MM.1S (cell line): ENCODE measurements around the gene SLC32A1.

Source experiments
- DNase-seq: peaks from one replicate; pipeline ENCODE4 v3.0.0-alpha.2; 2015
- H2AFZ ChIP-seq: fragments of 300-600 bp; sonication (generic); 2 replicates; pipeline ENCODE4 v1.6.0; 2016; ENCODE audit warnings: antibody characterized with exemption, low read length
- H3F3A ChIP-seq: fragments of 300-600 bp; sonication (generic); 2 replicates; pipeline ENCODE4 v1.6.1; 2016; ENCODE audit warnings: mild to moderate bottlenecking, antibody characterized with exemption, low read length, moderate library complexity, mixed read lengths; ENCODE audit not compliant: insufficient read depth
- H3K27ac ChIP-seq: fragments of 300-600 bp; sonication (generic); 2 replicates; pipeline ENCODE4 v1.5.1; 2016; ENCODE audit warnings: mild to moderate bottlenecking, low read length
- H3K27me3 ChIP-seq: fragments of 300-600 bp; sonication (generic); replicated peaks from 2 replicates; pipeline ENCODE4 v1.6.0; 2016; ENCODE audit warnings: low read length; ENCODE audit not compliant: insufficient read depth
- H3K36me3 ChIP-seq: fragments of 300-600 bp; sonication (generic); replicated peaks from 2 replicates; pipeline ENCODE4 v1.6.1; 2016; ENCODE audit warnings: mild to moderate bottlenecking, low read length, mixed read lengths; ENCODE audit not compliant: insufficient read depth
- H3K4me1 ChIP-seq: fragments of 300-600 bp; sonication (generic); 2 replicates; pipeline ENCODE4 v1.6.1; 2016; ENCODE audit warnings: low read length, mixed read lengths
- H3K4me2 ChIP-seq: fragments of 300-600 bp; sonication (generic); 2 replicates; pipeline ENCODE4 v1.6.0; 2016; ENCODE audit warnings: low read depth, low read length
- H3K4me3 ChIP-seq: fragments of 300-600 bp; sonication (generic); 2 replicates; pipeline ENCODE4 v1.5.1; 2016; ENCODE audit warnings: low read length, mixed read lengths
- H3K79me2 ChIP-seq: fragments of 300-600 bp; sonication (generic); 2 replicates; pipeline ENCODE4 v1.6.1; 2016; ENCODE audit warnings: mixed run types, low read length, mixed read lengths
- H3K9ac ChIP-seq: fragments of 300-600 bp; sonication (generic); 2 replicates; pipeline ENCODE4 v1.6.1; 2016; ENCODE audit warnings: low read length, mixed read lengths
- H3K9me2 ChIP-seq: fragments of 300-600 bp; sonication (generic); replicated peaks from 2 replicates; pipeline ENCODE4 v1.6.1; 2016; ENCODE audit warnings: mild to moderate bottlenecking, low read length, mixed read lengths; ENCODE audit not compliant: insufficient read depth
- H3K9me3 ChIP-seq: fragments of 300-600 bp; sonication (generic); replicated peaks from 2 replicates; pipeline ENCODE4 v1.6.1; 2016; ENCODE audit warnings: mild to moderate bottlenecking, low read length, mixed read lengths; ENCODE audit not compliant: insufficient read depth
- H4K20me1 ChIP-seq: fragments of 300-600 bp; sonication (generic); 2 replicates; pipeline ENCODE4 v1.6.1; 2016; ENCODE audit warnings: mild to moderate bottlenecking, low read length, moderate library complexity, mixed read lengths; ENCODE audit not compliant: insufficient read depth
- EZH2 ChIP-seq: fragments of 300-600 bp; sonication (generic); optimal IDR thresholded peaks from 2 replicates; pipeline ENCODE3; 2017; ENCODE audit warnings: low read depth, mild to moderate bottlenecking, antibody characterized with exemption, low read length, mixed read lengths
- EZH2phosphoT487 ChIP-seq: fragments of 300-600 bp; sonication (generic); IDR thresholded peaks from 2 replicates; pipeline ENCODE4 v1.6.1; 2018; ENCODE audit warnings: antibody characterized with exemption, low read length
- TF ChIP-seq, protein P1 (sequence below): fragments of 300-600 bp; sonication (generic); IDR thresholded peaks from 2 replicates; pipeline ENCODE4 v1.5.1; 2016; ENCODE audit warnings: antibody characterized with exemption, low read length, mixed read lengths

Gene SLC32A1

DNA sequence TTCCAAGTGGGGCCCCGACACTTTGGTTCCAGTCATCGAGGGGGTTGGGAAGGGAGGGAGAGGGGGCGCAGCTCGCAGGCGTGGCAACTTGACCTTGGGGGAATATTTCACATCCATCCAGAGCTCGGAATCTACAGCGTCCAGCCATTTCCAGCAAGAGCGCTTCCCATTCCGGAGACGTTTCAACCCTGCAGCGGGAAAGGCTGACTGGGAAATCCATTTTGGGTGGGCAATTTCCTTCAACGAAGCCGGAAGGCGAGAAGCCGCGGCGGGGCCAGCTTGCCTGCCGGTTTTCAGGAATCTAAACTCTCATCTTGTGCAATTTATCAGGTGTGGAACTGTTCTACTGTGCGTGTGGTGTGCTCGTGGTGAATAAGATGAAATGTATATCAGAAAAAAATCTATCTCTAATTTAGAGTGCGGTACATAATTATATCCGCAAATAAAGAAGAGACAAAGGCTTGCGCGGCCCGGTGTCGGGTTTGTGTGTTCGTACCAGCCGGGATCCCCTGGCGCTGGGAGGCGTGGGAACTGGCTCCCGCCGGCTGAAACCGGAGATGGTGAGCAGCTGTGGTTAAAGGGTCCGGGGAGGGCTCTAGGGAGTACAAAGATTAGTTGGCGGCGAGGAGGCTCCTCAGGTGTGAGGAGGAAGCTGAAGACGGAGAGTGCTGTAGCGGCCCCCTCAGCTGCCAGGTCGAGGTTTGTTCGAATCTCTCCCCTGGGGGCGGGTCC, 4.8 kb downstream of the SLC32A1 start:
- no peak overlapping the region for H3K27ac ChIP-seq
- no peak overlapping the region for H3K4me3 ChIP-seq
- H3K79me2 ChIP-seq = no peaks in the 10 kb centered on the region
- no peak overlapping the region for H3K9ac ChIP-seq
- H3F3A ChIP-seq = no peaks in the 10 kb centered on the region
- H3K4me2 ChIP-seq = no peak overlapping the region
- peaks cover 11% of the 10 kb centered on the region for H3K4me1 ChIP-seq
- H3K36me3 ChIP-seq = no peaks in the 10 kb centered on the region
- DNase-seq = no peak
- H3K9me3 ChIP-seq = no peaks in the 10 kb centered on the region
- TF ChIP-seq EZH2 = peak; percentile 79
- TF ChIP-seq EZH2phosphoT487 = no peak
- TF ChIP-seq, protein P1, sequence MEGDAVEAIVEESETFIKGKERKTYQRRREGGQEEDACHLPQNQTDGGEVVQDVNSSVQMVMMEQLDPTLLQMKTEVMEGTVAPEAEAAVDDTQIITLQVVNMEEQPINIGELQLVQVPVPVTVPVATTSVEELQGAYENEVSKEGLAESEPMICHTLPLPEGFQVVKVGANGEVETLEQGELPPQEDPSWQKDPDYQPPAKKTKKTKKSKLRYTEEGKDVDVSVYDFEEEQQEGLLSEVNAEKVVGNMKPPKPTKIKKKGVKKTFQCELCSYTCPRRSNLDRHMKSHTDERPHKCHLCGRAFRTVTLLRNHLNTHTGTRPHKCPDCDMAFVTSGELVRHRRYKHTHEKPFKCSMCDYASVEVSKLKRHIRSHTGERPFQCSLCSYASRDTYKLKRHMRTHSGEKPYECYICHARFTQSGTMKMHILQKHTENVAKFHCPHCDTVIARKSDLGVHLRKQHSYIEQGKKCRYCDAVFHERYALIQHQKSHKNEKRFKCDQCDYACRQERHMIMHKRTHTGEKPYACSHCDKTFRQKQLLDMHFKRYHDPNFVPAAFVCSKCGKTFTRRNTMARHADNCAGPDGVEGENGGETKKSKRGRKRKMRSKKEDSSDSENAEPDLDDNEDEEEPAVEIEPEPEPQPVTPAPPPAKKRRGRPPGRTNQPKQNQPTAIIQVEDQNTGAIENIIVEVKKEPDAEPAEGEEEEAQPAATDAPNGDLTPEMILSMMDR = no peak
- H2AFZ ChIP-seq = no peak overlapping the region
- no peaks in the 10 kb centered on the region for H3K9me2 ChIP-seq
- peaks cover 60% of the 10 kb centered on the region for H3K27me3 ChIP-seq
- no peaks in the 10 kb centered on the region for H4K20me1 ChIP-seq

DNA sequence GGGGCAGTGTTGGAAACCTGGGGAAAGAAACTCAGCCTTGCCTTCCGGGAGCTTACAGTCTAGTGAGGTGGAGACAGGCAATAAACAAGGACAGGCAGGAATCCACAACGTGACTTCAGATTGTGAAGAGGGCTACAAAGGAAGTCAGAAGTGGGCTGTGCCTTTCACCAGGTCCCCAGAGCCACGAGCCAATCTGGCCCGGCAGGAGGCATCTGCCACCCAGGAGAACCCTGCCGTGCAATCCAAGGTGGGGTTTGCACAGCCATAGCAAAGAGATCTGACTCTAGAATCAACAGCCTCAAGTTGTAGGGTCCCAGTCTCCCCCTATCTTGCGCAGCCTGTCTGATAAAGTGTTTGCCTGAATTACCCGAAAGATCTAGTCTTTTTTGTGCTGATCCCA, 5.5 kb downstream of the SLC32A1 start:
- Histone ChIP-seq H3K4me2 (no peak overlapping the region), H3K27ac (no peak overlapping the region), H3K4me3 (no peak overlapping the region), H3K36me3 (no peaks in the 10 kb centered on the region), H2AFZ (no peak overlapping the region), H3K4me1 (peaks cover 11% of the 10 kb centered on the region), H4K20me1 (no peaks in the 10 kb centered on the region), H3K79me2 (no peaks in the 10 kb centered on the region), H3K9me2 (no peaks in the 10 kb centered on the region), H3K9me3 (no peaks in the 10 kb centered on the region), H3K27me3 (peaks cover 57% of the 10 kb centered on the region), H3F3A (no peaks in the 10 kb centered on the region), H3K9ac (no peak overlapping the region)
- no peak for DNase-seq
- TF ChIP-seq EZH2 (no peak), EZH2phosphoT487 (no peak)
- TF ChIP-seq, protein P1 = no peak

DNA sequence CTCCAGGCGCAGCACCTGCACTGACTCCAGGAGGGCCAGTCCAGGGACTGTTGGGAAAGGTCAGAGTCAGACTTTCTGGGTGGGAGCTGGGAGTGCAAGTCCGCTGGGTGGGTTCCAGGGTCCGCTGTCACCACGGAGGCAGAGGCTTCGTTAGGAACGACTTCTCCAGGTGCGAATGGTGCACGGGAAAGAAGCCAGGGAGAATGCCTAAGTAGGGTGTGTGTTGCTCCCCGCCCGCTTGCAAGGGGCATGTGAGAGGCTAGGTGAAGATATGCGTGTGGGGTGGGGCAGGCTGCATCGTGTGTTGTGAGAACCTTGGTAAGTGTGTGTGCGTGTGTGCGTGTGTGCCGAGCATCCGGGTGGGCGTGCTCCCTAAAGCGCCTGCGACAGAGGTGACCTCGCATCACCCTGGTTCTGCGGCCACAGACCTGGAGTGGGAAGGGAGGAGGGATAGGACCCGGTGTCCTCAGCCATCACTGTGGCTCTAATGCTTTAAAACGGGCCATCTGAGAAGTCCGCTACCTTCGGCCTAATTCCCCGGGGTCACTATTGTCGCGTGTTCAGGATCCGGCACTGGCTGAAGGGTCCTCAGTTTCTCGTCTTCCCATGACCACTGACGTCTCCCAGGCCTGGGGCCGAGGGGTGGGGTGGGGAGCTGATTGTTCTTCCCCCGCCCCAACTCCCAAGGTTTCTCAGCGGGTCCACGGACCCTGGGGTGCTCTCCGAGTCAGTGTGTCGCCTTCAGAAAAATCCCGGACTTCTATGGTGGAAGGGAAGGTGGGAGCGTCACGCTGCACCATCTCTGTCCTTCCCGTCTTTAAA, 6.1 kb downstream of the SLC32A1 start:
- peaks cover 5% of the 10 kb centered on the region; the same call in 1 of the 2 replicates for H3K4me1 ChIP-seq
- H3K4me3 ChIP-seq = peak overlapping the region; percentile 62; the same call in 1 of the 2 replicates
- H3K9me2 ChIP-seq = no peaks in the 10 kb centered on the region
- no peak overlapping the region for H3K27ac ChIP-seq
- H3K27me3 ChIP-seq = peaks cover 52% of the 10 kb centered on the region
- H3K9ac ChIP-seq = no peak overlapping the region
- H3K79me2 ChIP-seq = no peaks in the 10 kb centered on the region
- H3K4me2 ChIP-seq = peak overlapping the region; percentile 97; the same call in 1 of the 2 replicates
- TF ChIP-seq, protein P1 = no peak
- no peak for TF ChIP-seq EZH2phosphoT487
- TF ChIP-seq EZH2 = no peak
- H4K20me1 ChIP-seq = no peaks in the 10 kb centered on the region
- H3F3A ChIP-seq = no peaks in the 10 kb centered on the region
- no peak for DNase-seq
- no peak overlapping the region for H2AFZ ChIP-seq
- H3K36me3 ChIP-seq = no peaks in the 10 kb centered on the region
- H3K9me3 ChIP-seq = no peaks in the 10 kb centered on the region
